IPS-NIHi7 (cell line): Measurements from ENCODE around the gene FOXK1.
"Not testable (repeated sequence)": the region's sequence is repeated elsewhere in the genome, so short reads cannot be mapped to it uniquely, and the experiment has no call there.

ENCODE experiments used
- DNase-seq: peaks from one replicate; pipeline ENCODE4 v3.0.0; 2012; ENCODE audit warnings: mixed read lengths; ENCODE audit errors: extremely low spot score

The FOXK1 gene

DNA sequence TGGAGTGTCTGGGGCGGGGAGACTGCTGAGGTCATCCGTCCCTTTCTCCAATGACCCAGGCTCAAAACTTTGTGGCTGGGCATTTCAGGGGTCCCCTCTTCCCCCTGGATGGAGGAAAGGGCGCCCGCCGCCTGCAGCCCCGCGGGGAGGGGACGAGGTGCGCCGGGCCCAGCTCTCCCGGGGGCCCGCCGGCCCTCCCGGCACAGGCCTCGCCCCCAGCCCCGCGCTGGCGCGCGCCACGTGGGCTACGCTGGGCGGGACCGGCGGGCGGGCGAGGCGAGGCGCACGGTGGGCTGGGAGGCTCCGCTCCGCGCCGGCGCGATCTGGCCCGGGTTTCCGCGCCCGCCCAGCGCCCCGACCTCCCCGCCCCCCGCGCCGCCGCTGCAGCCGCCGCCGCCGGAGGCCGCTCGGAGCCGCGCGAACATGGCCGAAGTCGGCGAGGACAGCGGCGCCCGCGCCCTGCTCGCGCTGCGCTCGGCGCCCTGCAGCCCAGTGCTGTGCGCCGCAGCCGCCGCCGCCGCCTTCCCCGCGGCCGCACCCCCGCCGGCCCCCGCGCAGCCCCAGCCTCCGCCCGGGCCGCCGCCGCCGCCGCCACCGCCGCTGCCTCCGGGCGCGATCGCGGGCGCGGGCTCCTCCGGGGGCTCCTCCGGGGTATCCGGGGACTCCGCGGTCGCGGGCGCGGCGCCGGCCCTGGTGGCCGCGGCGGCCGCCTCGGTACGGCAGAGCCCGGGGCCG lies at the start of gene FOXK1:
FOXK1 (plus strand) TSS at position 410 of the 735 bp plus-strand sequence; CDS start at position 424, 14 bp downstream.
- DNase-seq = peak; percentile 90

DNA sequence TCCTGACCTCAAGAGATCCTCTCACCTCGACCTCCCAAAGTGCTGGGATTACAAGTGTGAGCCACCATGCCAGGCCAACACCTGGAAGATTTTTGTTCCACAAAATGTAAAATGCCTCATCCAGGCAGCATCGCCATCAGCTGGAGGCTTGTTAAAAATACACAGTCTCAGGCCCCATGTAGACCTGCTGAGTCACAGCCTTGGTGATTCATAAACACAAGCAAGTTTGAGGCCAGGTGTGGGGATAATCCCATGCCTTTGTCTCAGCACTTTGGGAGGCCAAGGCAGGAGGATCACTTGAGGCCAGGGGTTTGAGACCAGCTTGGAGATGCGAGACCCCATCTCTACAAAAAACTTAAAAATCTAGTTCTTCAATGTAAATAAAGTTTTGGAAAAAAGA lies 49.1 kb upstream of the FOXK1 start:
- DNase-seq = no peak

DNA sequence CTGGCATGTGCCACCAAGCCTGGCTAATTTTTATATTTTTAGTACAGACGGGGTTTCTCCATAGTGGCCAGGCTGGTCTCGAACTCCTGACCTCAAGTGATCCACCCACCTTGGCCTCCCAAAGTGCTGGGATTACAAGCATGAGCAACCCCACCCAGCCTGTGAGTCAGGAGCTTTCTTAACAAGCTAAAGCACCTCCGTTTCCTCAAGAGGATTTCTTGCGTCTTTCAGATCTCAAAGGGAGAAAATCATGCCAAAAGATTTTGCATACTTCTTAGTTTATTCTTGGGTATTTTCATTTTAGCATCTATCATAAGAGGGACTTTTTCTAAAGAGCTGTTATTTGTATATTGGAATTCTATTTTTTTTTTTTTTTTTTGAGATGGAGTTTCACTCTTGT lies 47.9 kb upstream of the FOXK1 start:
- no peak for DNase-seq

- no peak for DNase-seq
These were observed 43.1 kb upstream of the FOXK1 start for GRCh38 chr7:4638781-4639575.

DNA sequence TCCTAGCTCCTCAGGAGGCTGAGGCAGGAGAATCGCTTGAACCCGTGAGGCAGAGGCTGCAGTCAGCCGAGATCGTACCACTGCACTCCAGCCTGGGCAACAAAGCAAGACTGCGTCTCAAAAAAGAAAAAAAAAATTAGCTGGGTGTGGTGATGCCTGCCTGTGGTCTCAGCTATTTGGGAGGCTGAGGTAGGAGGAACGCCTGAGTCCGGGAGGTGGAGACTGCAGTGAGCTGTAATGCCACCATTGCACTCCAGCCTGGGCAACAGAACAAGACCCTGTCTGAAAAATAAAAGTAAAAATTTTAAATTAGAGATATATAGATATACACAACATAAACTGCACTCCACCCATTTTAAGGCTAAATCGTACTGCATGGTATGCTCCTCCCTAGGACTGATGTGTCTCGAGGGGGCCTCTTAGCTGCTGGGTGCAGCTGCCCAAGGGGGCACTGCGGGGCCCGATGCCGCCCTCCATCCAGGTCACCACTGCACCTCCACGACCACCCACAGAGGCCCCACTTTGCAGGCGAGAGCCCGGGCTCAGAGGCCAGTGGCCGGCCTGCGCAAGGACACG lies 40.9 kb upstream of the FOXK1 start:
- no peak for DNase-seq

DNA sequence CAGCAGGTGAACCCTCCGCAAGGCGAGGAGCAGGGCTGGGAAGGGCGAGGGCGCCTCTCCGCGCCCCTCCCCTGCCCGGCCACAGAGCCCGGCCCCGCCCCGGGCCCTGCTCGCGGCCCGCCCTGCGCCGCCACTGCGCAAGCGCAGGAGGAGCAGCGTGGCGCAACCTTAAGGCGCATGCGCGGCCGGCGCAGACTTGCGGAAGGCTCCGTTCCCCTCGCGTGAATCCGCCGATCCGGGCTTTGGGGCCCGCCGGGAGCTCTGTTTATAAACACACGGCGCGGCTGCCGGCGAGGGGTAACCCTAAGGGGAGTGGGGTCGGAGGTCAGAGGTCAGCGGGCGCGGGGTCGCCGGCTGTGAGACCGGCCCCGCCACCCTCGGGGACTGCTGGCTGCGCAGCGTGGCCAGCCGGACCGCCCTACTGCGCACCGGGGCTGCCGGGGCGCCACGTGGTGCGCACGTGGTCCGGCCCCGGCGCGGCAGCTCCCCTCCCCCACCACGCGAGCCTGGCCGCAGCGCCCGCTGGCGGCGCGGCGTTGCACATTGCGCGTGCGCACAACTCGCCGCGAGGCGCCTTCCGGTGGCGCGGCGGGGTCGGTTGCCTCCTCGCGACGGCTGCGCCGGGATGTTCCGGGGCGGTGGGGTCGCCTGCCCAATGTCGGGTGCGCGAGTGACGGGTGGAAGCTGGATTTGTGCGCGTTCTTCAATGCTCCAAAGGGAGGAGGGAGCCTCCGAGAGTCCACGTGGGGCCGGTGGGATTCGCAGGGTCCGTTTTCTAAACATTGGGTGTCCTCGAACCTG lies 40.2 kb upstream of the FOXK1 start:
- peak; percentile 94 for DNase-seq

- DNase-seq = no peak
These were observed 39.5 kb upstream of the FOXK1 start for GRCh38 chr7:4642468-4643203.

- not testable (repeated sequence) for DNase-seq
These were observed 39.0 kb upstream of the FOXK1 start for GRCh38 chr7:4643204-4643471.

GRCh38 chr7:4645246-4645645 lies 36.8 kb upstream of the FOXK1 start:
- no peak for DNase-seq

DNA sequence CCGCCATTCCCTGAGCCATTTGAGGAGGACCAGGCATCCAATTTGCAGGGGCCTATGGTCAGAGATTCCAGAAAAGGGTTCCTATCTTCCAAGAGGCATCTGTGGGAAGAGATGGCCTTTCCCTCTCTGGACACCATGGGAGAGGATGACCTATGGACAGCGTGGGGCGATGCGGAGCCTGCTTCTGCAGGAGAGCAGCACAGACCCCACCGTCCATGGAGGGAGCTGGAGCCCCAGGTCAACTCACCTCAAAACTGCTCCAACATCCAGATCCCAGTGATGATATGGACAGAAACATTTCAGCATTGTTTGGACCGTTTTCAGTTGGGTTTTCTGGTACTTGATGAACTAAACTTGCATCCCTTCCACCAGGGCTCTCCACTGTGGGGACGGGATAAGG lies 34.0 kb upstream of the FOXK1 start:
- DNase-seq = no peak

GRCh38 chr7:4650433-4651047 lies 31.6 kb upstream of the FOXK1 start:
- DNase-seq = no peak

DNA sequence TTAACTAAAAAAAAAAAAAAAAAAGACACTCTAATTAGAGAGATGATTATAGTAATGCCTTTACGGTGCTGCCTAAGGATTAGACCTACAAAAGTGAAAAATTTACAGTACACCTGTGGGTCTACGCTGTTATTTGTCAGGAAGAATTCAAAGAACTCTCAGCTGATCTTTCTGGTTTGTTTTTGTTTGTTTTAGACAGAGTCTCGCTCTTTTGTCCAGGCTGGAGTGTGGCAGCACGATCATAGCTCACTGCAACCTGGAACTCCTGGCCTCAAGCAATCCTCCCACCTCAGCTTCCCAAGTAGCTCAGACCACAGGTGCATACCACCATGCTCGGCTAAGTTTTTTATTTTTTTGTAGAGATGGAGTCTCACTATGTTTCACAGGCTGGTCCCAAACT lies 28.3 kb upstream of the FOXK1 start:
- no peak for DNase-seq

DNA sequence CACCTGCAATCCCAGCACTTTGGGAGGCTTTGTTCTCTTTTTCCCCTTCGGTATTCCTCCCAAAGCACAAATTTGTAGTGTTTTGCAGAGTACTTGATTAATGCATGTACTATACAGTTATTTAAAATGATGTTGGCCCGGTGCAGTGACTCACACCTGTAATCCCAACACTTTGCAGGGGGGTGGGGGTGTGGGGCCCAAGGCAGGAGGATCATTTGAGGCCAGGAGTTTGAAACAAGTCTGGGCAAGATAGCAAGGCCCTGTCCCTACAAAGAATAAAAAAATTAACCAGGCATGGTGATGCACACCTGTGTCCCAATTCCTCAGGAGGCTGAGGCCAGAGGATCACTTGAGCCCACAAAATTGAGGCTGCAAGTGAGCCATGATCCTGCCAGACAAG lies 26.8 kb upstream of the FOXK1 start:
- no peak for DNase-seq

DNA sequence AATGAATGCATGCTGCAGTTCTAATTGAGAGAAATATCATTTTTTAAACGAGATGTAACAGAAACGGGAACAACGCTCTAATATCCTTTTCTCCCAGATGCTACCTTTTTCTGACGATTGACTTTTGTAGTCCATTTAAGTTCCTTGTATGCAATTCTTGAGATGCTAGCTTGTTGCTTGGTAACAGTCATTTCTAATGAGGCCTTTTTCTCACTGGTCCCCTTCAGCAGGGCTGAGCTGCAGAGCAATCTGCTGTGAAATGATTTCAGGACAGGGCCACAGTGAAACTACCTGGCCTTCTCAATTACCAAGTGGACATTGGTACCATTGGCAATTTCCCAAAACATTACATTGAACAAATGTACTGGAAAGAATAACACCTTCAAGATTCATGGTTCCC lies 26.2 kb upstream of the FOXK1 start:
- no peak for DNase-seq

DNA sequence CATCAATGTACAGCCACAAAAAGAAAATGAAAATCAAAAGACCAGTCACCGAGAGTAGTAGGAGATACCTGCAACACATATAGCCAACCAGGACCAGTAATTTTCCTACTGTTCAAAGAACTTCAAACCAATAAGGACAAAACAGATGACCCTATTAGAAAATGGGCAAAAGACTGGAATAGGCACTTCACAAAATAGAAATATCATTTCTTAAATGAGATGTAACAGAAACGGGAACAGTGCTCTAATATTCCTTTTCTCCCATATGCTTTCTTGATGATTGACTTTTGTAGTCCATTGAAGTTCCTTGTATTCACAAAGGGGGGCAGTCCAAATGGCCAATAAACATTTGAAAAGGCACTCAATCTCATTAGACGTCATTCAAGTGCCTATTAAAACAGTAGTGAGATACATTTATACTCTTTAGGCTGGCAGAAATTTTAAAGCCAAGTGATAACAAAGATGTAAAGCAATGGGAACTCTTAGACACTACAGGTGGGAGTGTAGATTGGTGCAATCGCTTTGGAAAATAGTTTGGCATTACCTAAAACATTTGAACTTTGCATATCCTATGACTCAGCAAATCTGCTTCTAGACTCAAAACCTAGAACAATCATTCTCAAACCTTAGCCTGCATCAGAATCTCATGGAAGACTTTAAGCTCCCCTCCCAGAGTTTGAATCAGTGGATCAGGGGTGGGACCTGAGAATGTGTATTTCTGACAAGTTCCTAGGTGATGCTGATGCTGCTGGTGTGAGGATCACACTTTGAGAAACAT lies 24.3 kb upstream of the FOXK1 start:
- no peak for DNase-seq

- peak; percentile 35 for DNase-seq
These were observed 22.4 kb upstream of the FOXK1 start for GRCh38 chr7:4659551-4660286.

DNA sequence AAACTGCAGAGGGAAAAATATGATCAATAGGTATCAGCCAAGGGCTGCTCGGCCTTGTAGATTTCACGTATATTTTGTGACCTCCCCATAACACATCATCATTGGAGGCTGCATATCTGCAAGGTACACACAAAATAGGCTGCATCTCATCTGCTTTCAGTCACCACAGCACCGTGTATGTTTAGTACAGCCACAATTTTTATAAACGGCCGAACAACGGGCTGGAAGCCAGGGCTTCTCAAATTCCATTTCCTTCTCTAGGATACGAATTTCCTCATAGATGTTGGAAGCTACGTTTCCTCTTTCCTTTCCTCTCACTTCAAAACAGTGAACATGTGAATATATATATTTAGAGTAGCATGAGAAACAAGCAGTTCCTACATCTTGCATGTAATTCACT lies 20.2 kb upstream of the FOXK1 start:
- no peak for DNase-seq

- no peak for DNase-seq
These were observed 18.7 kb upstream of the FOXK1 start for GRCh38 chr7:4663239-4664018.

DNA sequence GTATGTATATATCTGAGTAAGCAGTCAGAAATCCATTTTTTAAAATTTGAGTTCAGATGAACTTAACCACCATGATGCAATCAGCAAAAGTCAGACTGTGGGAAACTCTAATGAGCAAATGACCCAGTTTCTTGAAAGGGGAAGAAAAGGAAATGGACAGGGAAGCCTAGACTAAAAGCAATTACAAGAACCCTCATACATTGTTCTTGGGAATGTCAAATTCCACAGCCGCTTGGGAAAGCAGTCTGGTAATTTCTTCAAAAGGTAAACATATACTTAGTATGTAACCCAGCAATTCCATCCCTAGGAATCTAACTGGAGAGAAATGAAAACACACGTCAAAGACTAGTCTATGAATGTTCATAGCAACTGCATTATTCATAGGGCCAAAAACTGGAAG lies 16.4 kb upstream of the FOXK1 start:
- no peak for DNase-seq
